MV-4-11 (cell line): ENCODE data around the gene MFAP1.
"Not testable (repeated sequence)": the region's sequence is repeated elsewhere in the genome, so short reads cannot be mapped to it uniquely, and the experiment has no call there.

Source experiments
- DNase-seq: peaks from one replicate; lab custom pipeline; 2025; lab: John Stamatoyannopoulos, UW

MFAP1 gene

GRCh38 chr15:43824302-43825246 is at the start of gene MFAP1:
Gene MFAP1, minus strand, starts transcription at chr15:43824690. Its CDS starts 121 bp downstream, at chr15:43824569.
- peak; percentile 98 for DNase-seq

- DNase-seq = no peak
These were observed 49.2 kb upstream of the MFAP1 start for GRCh38 chr15:43873651-43874050.

- peak; percentile 33 for DNase-seq
These were observed 48.0 kb upstream of the MFAP1 start for GRCh38 chr15:43872416-43873020.

GRCh38 chr15:43871835-43872234 is 47.3 kb upstream of the MFAP1 start:
- no peak for DNase-seq

GRCh38 chr15:43868406-43868805 is 43.9 kb upstream of the MFAP1 start:
- no peak for DNase-seq

- DNase-seq = no peak
These were observed 42.6 kb upstream of the MFAP1 start for GRCh38 chr15:43867096-43867495.

- not testable (repeated sequence) for DNase-seq
These were observed 42.1 kb upstream of the MFAP1 start for GRCh38 chr15:43866636-43867035.

GRCh38 chr15:43859546-43859945 is 35.1 kb upstream of the MFAP1 start:
- DNase-seq = no peak

GRCh38 chr15:43854801-43855200 is 30.3 kb upstream of the MFAP1 start:
- DNase-seq = peak; percentile 76

GRCh38 chr15:43852607-43853006 is 28.1 kb upstream of the MFAP1 start:
- no peak for DNase-seq

- no peak for DNase-seq
These were observed 26.8 kb upstream of the MFAP1 start for GRCh38 chr15:43851251-43851650.

GRCh38 chr15:43845421-43845820 is 20.9 kb upstream of the MFAP1 start:
- no peak for DNase-seq

GRCh38 chr15:43832485-43832884 is 8.0 kb upstream of the MFAP1 start:
- DNase-seq = not testable (repeated sequence)

GRCh38 chr15:43831519-43832052 is 7.1 kb upstream of the MFAP1 start:
- DNase-seq = not testable (repeated sequence)

- not testable (repeated sequence) for DNase-seq
These were observed 6.3 kb upstream of the MFAP1 start for GRCh38 chr15:43830691-43831275.

- not testable (repeated sequence) for DNase-seq
These were observed 5.6 kb upstream of the MFAP1 start for GRCh38 chr15:43829951-43830540.

- peak; percentile 11 for DNase-seq
These were observed 3.7 kb upstream of the MFAP1 start for GRCh38 chr15:43828061-43828657.

GRCh38 chr15:43826508-43827341 is 2.2 kb upstream of the MFAP1 start, which contains the start of gene WDR76:
Gene WDR76, plus strand, starts transcription at chr15:43827002. Its CDS starts 31 bp downstream, at chr15:43827033.
- peak; percentile 89 for DNase-seq

- no peak for DNase-seq
These were observed 1.6 kb upstream of the MFAP1 start for GRCh38 chr15:43826029-43826507.

- DNase-seq = not testable (repeated sequence)
These were observed 815 bp upstream of the MFAP1 start for GRCh38 chr15:43825305-43825704.
